Measurements from ENCODE around the gene EPC1. TPM values are rescaled to one million over a fixed set of nuclear protein-coding genes. Genes with fewer than 3 reads are reported as not detected.
"Not testable (repeated sequence)": the region's sequence is repeated elsewhere in the genome, so short reads cannot be mapped to it uniquely, and the experiment has no call there.

EPC1 gene
- total and polyA plus RNA-seq, 2 donors, result 35.2 to 38.7 TPM

- no peaks in the 10 kb centered on the region for H3K36me3 ChIP-seq (ENCODE audit: control insufficient read depth in 2 of 2, insufficient read depth in 2 of 2, low read length in 1 of 2)
- DNase-seq (ENCODE audit: low read depth in 6 of 9, low spot score in 9 of 9), result no peak
- H3K27ac ChIP-seq (ENCODE audit: low read depth in 1 of 2, low read length in 1 of 2), result no peak overlapping the region
- no peaks in the 10 kb centered on the region for H3K27me3 ChIP-seq (ENCODE audit: control insufficient read depth in 2 of 2, insufficient read depth in 1 of 2, low read length in 1 of 2)
- 73% methylated on average over 2 of the region's 2 CpGs for WGBS
- no peak overlapping the region for H3K4me3 ChIP-seq (ENCODE audit: low read length in 2 of 2)
- H3K4me1 ChIP-seq (ENCODE audit: control insufficient read depth in 2 of 2, insufficient read depth in 2 of 2, low read length in 2 of 2), result no peaks in the 10 kb centered on the region
- H3K9me3 ChIP-seq (ENCODE audit: control insufficient read depth in 2 of 2, insufficient read depth in 1 of 2, low read length in 1 of 2), result peaks cover 0 to 4% of the 10 kb centered on the region in 2 donors
Measured at GRCh38 chr10:32227802-32228201, 119.2 kb downstream of the EPC1 start.

DNA sequence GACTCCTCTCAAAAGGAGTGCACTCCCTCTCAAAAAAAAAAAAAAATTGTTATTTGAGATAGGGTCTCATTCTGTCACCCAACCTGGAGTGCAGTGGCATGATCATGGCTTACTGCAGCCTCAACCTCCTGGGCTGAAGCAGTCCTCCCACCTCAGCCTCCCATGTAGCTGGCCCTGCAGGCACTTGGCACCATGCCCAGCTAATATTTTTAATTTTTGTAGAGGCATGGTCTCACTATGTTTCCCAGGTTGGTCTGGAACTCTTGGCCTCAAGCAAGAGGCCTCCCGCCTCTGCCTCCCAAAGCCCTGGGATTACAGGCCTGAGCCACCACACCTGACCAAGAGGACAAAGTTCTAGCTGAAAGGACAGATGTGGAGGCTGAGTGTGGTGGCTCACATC lies 120.3 kb downstream of the EPC1 start:
- no peak for DNase-seq (ENCODE audit: low read depth in 6 of 9, low spot score in 9 of 9)
- no peaks in the 10 kb centered on the region for H3K36me3 ChIP-seq (ENCODE audit: control insufficient read depth in 2 of 2, insufficient read depth in 2 of 2, low read length in 1 of 2)
- H3K9me3 ChIP-seq (ENCODE audit: control insufficient read depth in 2 of 2, insufficient read depth in 1 of 2, low read length in 1 of 2), result peaks cover 0 to 5% of the 10 kb centered on the region in 2 donors
- 98% methylated on average over 1 of the region's 1 CpG for WGBS
- H3K4me3 ChIP-seq (ENCODE audit: low read length in 2 of 2), result no peak overlapping the region
- no peaks in the 10 kb centered on the region for H3K4me1 ChIP-seq (ENCODE audit: control insufficient read depth in 2 of 2, insufficient read depth in 2 of 2, low read length in 2 of 2)
- no peak overlapping the region for H3K27ac ChIP-seq (ENCODE audit: low read depth in 1 of 2, low read length in 1 of 2)
- H3K27me3 ChIP-seq (ENCODE audit: control insufficient read depth in 2 of 2, insufficient read depth in 1 of 2, low read length in 1 of 2), result no peaks in the 10 kb centered on the region

- WGBS, result 95% methylated on average over 8 of the region's 8 CpGs
- no peak overlapping the region for H3K4me3 ChIP-seq (ENCODE audit: low read length in 2 of 2)
Measured at GRCh38 chr10:32225976-32226375, 121.0 kb downstream of the EPC1 start.

GRCh38 chr10:32222376-32222775 lies 124.6 kb downstream of the EPC1 start:
- H3K36me3 ChIP-seq (ENCODE audit: control insufficient read depth in 2 of 2, insufficient read depth in 2 of 2, low read length in 1 of 2), result not testable (repeated sequence)
- peaks cover 0 to 12% of the 10 kb centered on the region in 2 donors for H3K9me3 ChIP-seq (ENCODE audit: control insufficient read depth in 2 of 2, insufficient read depth in 1 of 2, low read length in 1 of 2)

More at GRCh38 chr10:32225976-32226375, 121.0 kb downstream of the EPC1 start:
- DNase-seq (ENCODE audit: low read depth in 6 of 9, low spot score in 9 of 9), result no peak
- H3K27me3 ChIP-seq (ENCODE audit: control insufficient read depth in 2 of 2, insufficient read depth in 1 of 2, low read length in 1 of 2), result no peaks in the 10 kb centered on the region
- no peaks in the 10 kb centered on the region for H3K4me1 ChIP-seq (ENCODE audit: control insufficient read depth in 2 of 2, insufficient read depth in 2 of 2, low read length in 2 of 2)
- H3K36me3 ChIP-seq (ENCODE audit: control insufficient read depth in 2 of 2, insufficient read depth in 2 of 2, low read length in 1 of 2), result no peaks in the 10 kb centered on the region
- peaks cover 0 to 5% of the 10 kb centered on the region in 2 donors for H3K9me3 ChIP-seq (ENCODE audit: control insufficient read depth in 2 of 2, insufficient read depth in 1 of 2, low read length in 1 of 2)
- no peak overlapping the region for H3K27ac ChIP-seq (ENCODE audit: low read depth in 1 of 2, low read length in 1 of 2)

GRCh38 chr10:32219156-32219555 lies 127.8 kb downstream of the EPC1 start:
- not testable (repeated sequence) for H3K4me1 ChIP-seq (ENCODE audit: control insufficient read depth in 2 of 2, insufficient read depth in 2 of 2, low read length in 2 of 2); H3K27ac ChIP-seq (ENCODE audit: low read depth in 1 of 2, low read length in 1 of 2); DNase-seq (ENCODE audit: low read depth in 6 of 9, low spot score in 9 of 9); H3K36me3 ChIP-seq (ENCODE audit: control insufficient read depth in 2 of 2, insufficient read depth in 2 of 2, low read length in 1 of 2); H3K27me3 ChIP-seq (ENCODE audit: control insufficient read depth in 2 of 2, insufficient read depth in 1 of 2, low read length in 1 of 2); H3K4me3 ChIP-seq (ENCODE audit: low read length in 2 of 2)
- 94% methylated on average over 6 of the region's 6 CpGs for WGBS
- H3K9me3 ChIP-seq (ENCODE audit: control insufficient read depth in 2 of 2, insufficient read depth in 1 of 2, low read length in 1 of 2), result peaks cover 0 to 12% of the 10 kb centered on the region in 2 donors

More at GRCh38 chr10:32222376-32222775, 124.6 kb downstream of the EPC1 start:
- not testable (repeated sequence) for H3K27me3 ChIP-seq (ENCODE audit: control insufficient read depth in 2 of 2, insufficient read depth in 1 of 2, low read length in 1 of 2); H3K27ac ChIP-seq (ENCODE audit: low read depth in 1 of 2, low read length in 1 of 2); H3K4me1 ChIP-seq (ENCODE audit: control insufficient read depth in 2 of 2, insufficient read depth in 2 of 2, low read length in 2 of 2); H3K4me3 ChIP-seq (ENCODE audit: low read length in 2 of 2); DNase-seq (ENCODE audit: low read depth in 6 of 9, low spot score in 9 of 9)
- WGBS, result 96% methylated on average over 4 of the region's 4 CpGs

DNA sequence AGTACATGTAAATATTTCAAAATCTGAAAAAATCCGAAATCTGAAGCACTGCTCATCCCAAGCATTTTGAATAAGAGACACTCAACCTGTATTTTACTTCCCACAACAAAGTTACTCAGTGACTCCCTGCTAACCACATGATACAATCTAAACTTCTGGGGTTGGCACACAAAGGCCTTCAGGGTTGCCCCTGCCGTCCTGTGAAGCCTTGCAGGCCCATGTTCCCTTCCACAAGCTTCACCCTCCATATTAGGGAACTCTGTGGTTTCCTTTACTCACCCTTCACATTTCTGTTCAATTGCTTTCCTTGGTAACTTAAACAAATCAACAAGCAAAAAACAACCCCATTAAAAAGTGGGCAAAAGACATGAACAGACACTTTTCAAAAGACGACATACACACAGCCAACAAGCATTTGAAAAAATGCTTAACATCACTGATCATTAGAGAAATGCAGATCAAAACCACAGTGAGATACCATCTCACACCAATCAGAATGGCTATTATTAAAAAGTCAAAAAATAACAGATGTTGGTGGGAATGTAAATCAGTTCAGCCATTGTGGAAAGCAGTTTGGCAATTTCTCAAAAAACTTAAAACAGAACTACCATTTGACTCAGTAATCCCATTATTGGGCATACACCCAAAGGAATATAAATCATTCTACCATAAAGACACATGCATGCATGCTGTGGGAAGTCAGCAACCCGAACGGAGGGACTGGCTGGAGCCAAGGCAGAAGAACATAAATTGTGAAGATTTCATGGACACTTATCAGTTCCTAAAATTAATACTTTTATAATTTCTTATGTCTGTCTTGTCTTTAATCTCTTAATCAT lies 128.5 kb downstream of the EPC1 start:
- not testable (repeated sequence) for H3K4me3 ChIP-seq (ENCODE audit: low read length in 2 of 2); H3K36me3 ChIP-seq (ENCODE audit: control insufficient read depth in 2 of 2, insufficient read depth in 2 of 2, low read length in 1 of 2); DNase-seq (ENCODE audit: low read depth in 6 of 9, low spot score in 9 of 9); H3K27me3 ChIP-seq (ENCODE audit: control insufficient read depth in 2 of 2, insufficient read depth in 1 of 2, low read length in 1 of 2); H3K27ac ChIP-seq (ENCODE audit: low read depth in 1 of 2, low read length in 1 of 2); H3K4me1 ChIP-seq (ENCODE audit: control insufficient read depth in 2 of 2, insufficient read depth in 2 of 2, low read length in 2 of 2)
- H3K9me3 ChIP-seq (ENCODE audit: control insufficient read depth in 2 of 2, insufficient read depth in 1 of 2, low read length in 1 of 2), result peaks cover 0 to 12% of the 10 kb centered on the region in 2 donors
- WGBS, result 68% methylated on average over 5 of the region's 5 CpGs

Other genes with a start within 250 kb of the EPC1 start
- 31.0 TPM for gene CCDC7, start 99.0 kb upstream of the EPC1 start, total RNA-seq
- 2.7 TPM for gene CCDC7, start 99.0 kb upstream of the EPC1 start, polyA plus RNA-seq